ENCODE data around the gene SERPINB3. TPM values are rescaled to one million over a fixed set of nuclear protein-coding genes. Genes with fewer than 3 reads are reported as not detected.

The SERPINB3 gene
- polyA plus RNA-seq, 2 of the 4 experiments (the other 2 are of a cell fraction), result 0.19 TPM; not detected in 1

DNA sequence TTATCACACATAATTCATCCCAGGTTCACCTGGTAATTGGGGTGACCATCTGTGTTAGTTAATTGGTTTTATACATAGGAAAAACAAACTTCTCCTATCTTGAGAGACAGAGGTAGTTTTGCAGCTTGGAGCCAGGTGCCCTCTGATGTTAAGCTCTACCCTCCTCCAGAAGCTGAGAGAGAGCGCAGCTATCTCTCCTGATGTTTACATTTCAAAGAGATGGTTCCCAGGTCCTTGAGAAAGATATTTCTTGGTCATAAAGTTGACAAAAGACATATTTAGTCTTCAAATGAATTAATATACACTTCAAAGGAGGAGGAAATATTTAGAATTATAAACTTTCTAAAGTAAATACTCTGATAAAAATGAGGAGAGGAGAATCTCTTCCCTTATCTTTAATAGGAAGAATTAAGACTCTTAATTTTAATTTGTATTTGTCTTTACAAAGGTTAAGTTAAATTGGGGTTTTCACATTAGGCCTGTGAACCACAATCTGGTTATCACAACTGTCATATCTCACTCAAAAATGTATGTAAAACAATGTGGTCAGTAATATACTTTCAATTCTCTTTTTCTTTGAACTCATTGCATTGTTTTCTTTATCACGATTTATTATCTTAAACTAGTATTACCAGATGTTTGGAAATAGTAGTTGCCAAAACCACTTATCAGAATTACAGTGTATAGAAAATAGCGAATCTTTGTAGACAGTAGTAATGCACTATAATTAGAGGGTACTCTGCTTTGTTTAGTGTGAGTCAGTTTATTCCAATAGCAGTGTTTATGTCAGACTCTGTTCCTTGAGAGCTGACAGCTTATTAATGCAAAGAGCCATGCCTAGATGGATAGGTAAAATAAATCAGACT, 44.4 kb downstream of the SERPINB3 start:
- H3K4me1 ChIP-seq, result no peaks in the 10 kb centered on the region
- CTCF ChIA-PET, result no interaction called here
- 47% methylated on average over 3 of the region's 3 CpGs for WGBS (ENCODE audit: missing lambda C conversion rate)
- H3K27ac ChIP-seq, result no peak overlapping the region
- ATAC-seq (no peak), FAIRE-seq (no peak), DNase-seq (ENCODE audit: low read depth in 1 of 2, low spot score in 1 of 2) (no peak)
- no peaks in the 10 kb centered on the region for H3K9me3 ChIP-seq
- no peak for TF ChIP-seq JUN (IDR thresholded peaks at IDR 0.05)
- TF ChIP-seq NR3C1 (IDR thresholded peaks at IDR 0.05), result no peak
- TF ChIP-seq EHMT2 (IDR thresholded peaks at IDR 0.05; ENCODE audit: low read depth), result no peak
- no peak for TF ChIP-seq HOXA7 (CRISPR knock-in tag; IDR thresholded peaks at IDR 0.05)
- no peak for TF ChIP-seq RFX5 (IDR thresholded peaks at IDR 0.05)
- no peak for TF ChIP-seq KDM5A (IDR thresholded peaks at IDR 0.05)
- no peak for TF ChIP-seq FOSB (CRISPR knock-in tag; IDR thresholded peaks at IDR 0.05)
- no peak for TF ChIP-seq ZNF302 (CRISPR knock-in tag; IDR thresholded peaks at IDR 0.05)
- no peak for TF ChIP-seq SMC3 (IDR thresholded peaks at IDR 0.05)
- POLR2A ChIA-PET, result no interaction called here
- H3K4me2 ChIP-seq, result no peak overlapping the region
- H3K4me3 ChIP-seq, result no peak overlapping the region

DNA sequence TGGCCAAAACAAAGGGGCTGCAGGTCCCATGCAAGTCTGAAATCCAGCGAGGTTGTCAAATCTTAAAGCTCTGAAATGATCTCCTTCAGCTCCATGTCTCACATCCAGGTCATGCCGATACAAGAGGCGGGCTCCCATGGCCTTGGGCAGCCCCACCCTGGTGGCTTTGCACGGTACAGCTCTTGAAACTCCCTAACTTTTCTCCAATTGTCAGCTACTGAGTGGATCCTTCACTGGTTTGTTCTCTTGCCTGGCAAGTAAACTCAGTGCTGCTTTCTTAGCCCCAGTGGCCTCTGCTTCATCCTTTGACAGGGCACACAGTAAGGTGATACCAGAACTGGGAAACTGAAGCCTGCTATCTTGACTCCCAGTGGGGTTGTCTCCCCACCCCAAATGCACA, 48.3 kb downstream of the SERPINB3 start:
- H3K4me2 ChIP-seq, result no peak overlapping the region

DNA sequence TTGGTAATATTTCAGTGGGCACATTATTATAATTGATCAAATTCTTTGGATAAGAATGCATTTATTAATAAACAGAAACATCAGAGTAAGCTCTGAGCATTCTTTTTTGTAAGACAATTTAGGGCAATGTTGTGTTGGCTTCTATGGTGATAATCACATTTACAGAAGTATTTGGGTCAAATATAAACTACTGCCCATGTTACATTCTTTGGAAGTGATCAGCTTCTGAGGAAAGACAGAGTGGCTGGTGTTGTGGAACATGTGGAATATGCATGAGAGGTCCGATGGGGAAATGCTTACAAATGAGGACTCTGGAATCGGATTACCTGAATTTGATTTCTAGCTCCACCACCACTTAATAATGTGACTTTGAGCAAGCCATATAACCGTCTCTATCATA, 55.2 kb downstream of the SERPINB3 start:
- ChIA-PET CTCF (no interaction called here), POLR2A (no interaction called here)
- H3K27ac ChIP-seq, result no peak overlapping the region
- no peaks in the 10 kb centered on the region for H3K9me3 ChIP-seq
- DNase-seq (ENCODE audit: low read depth in 1 of 2, low spot score in 1 of 2), result no peak
- 43% methylated on average over 3 of the region's 3 CpGs for WGBS (ENCODE audit: missing lambda C conversion rate)
- H3K4me3 ChIP-seq, result no peak overlapping the region
- TF ChIP-seq POLR2AphosphoS2 (conservative IDR thresholded peaks at IDR 0.05; ENCODE audit: low read length), result no peak
- TF ChIP-seq TFCP2L1 (CRISPR knock-in tag; IDR thresholded peaks at IDR 0.05), result no peak
- TF ChIP-seq, protein P1, sequence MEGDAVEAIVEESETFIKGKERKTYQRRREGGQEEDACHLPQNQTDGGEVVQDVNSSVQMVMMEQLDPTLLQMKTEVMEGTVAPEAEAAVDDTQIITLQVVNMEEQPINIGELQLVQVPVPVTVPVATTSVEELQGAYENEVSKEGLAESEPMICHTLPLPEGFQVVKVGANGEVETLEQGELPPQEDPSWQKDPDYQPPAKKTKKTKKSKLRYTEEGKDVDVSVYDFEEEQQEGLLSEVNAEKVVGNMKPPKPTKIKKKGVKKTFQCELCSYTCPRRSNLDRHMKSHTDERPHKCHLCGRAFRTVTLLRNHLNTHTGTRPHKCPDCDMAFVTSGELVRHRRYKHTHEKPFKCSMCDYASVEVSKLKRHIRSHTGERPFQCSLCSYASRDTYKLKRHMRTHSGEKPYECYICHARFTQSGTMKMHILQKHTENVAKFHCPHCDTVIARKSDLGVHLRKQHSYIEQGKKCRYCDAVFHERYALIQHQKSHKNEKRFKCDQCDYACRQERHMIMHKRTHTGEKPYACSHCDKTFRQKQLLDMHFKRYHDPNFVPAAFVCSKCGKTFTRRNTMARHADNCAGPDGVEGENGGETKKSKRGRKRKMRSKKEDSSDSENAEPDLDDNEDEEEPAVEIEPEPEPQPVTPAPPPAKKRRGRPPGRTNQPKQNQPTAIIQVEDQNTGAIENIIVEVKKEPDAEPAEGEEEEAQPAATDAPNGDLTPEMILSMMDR (IDR thresholded peaks at IDR 0.05), result no peak
- TF ChIP-seq, protein P2, sequence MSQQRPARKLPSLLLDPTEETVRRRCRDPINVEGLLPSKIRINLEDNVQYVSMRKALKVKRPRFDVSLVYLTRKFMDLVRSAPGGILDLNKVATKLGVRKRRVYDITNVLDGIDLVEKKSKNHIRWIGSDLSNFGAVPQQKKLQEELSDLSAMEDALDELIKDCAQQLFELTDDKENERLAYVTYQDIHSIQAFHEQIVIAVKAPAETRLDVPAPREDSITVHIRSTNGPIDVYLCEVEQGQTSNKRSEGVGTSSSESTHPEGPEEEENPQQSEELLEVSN (IDR thresholded peaks at IDR 0.05; ENCODE audit: borderline replicate concordance, low read depth), result no peak
- TF ChIP-seq ZNF302 (CRISPR knock-in tag; IDR thresholded peaks at IDR 0.05), result no peak
- TF ChIP-seq, protein P3, sequence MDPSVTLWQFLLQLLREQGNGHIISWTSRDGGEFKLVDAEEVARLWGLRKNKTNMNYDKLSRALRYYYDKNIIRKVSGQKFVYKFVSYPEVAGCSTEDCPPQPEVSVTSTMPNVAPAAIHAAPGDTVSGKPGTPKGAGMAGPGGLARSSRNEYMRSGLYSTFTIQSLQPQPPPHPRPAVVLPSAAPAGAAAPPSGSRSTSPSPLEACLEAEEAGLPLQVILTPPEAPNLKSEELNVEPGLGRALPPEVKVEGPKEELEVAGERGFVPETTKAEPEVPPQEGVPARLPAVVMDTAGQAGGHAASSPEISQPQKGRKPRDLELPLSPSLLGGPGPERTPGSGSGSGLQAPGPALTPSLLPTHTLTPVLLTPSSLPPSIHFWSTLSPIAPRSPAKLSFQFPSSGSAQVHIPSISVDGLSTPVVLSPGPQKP (IDR thresholded peaks at IDR 0.05; ENCODE audit: low read depth, low read length), result no peak
- no peak for TF ChIP-seq PHF8 (IDR thresholded peaks at IDR 0.05; ENCODE audit: borderline replicate concordance, low read depth)
- TF ChIP-seq, protein P4, sequence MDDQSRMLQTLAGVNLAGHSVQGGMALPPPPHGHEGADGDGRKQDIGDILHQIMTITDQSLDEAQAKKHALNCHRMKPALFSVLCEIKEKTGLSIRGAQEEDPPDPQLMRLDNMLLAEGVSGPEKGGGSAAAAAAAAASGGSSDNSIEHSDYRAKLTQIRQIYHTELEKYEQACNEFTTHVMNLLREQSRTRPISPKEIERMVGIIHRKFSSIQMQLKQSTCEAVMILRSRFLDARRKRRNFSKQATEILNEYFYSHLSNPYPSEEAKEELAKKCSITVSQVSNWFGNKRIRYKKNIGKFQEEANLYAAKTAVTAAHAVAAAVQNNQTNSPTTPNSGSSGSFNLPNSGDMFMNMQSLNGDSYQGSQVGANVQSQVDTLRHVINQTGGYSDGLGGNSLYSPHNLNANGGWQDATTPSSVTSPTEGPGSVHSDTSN (IDR thresholded peaks at IDR 0.05), result no peak
- ATAC-seq, result no peak
- peaks cover 2% of the 10 kb centered on the region; the same call in 1 of the 3 replicates for H3K4me1 ChIP-seq
- FAIRE-seq, result no peak
- no peak overlapping the region for H3K4me2 ChIP-seq

More for the DNA sequence above, 48.3 kb downstream of the SERPINB3 start:
- Histone ChIP-seq H3K4me3 (no peak overlapping the region), H3K9me3 (no peaks in the 10 kb centered on the region), H3K4me1 (no peaks in the 10 kb centered on the region), H3K27ac (no peak overlapping the region)
- CTCF ChIA-PET, result no interaction called here
- 26% methylated on average over 4 of the region's 4 CpGs for WGBS (ENCODE audit: missing lambda C conversion rate)
- POLR2A ChIA-PET, result no interaction called here
- DNase-seq (ENCODE audit: low read depth in 1 of 2, low spot score in 1 of 2), result no peak
- no peak for FAIRE-seq
- no peak for ATAC-seq
- TF ChIP-seq, protein P4 (IDR thresholded peaks at IDR 0.05), result no peak
- TF ChIP-seq FOXS1 (CRISPR knock-in tag; IDR thresholded peaks at IDR 0.05) (no peak), FOSB (CRISPR knock-in tag; IDR thresholded peaks at IDR 0.05) (no peak), HOXB13 (CRISPR knock-in tag; IDR thresholded peaks at IDR 0.05; ENCODE audit: low read depth) (no peak), SMC3 (IDR thresholded peaks at IDR 0.05) (no peak), JUNB (IDR thresholded peaks at IDR 0.05) (no peak)

All from A549 (cell line).